Cardiac muscle cell (in vitro differentiated cells and primary cell): ENCODE data around the gene PLB1. TPM values are rescaled to one million over a fixed set of nuclear protein-coding genes. Genes with fewer than 3 reads are reported as not detected.

Source experiments
- DNase-seq, 2 donors: peaks; one replicate each; pipeline versions ENCODE4 v3.0.0 to v3.0.0-alpha.2; 2010 to 2017; ENCODE audit warnings: low read depth in 1 of 2, low spot score in 1 of 2
- H3K27ac ChIP-seq: fragments of 200-600 bp; sonication (generic); 2 replicates; pipeline ENCODE4 v1.5.1; 2016
- H3K27me3 ChIP-seq: fragments of 200-600 bp; sonication (generic); 2 replicates; pipeline ENCODE4 v1.6.0; 2016; ENCODE audit warnings: control low read depth
- H3K36me3 ChIP-seq: fragments of 200-600 bp; sonication (generic); 2 replicates; pipeline ENCODE4 v1.5.1; 2016; ENCODE audit warnings: control low read depth
- H3K4me1 ChIP-seq: fragments of 200-600 bp; sonication (generic); 2 replicates; pipeline ENCODE4 v1.8.1; 2017; ENCODE audit warnings: low read depth, mild to moderate bottlenecking, mixed run types
- H3K4me3 ChIP-seq: fragments of 200-600 bp; sonication (generic); 2 replicates; pipeline ENCODE4 v1.5.1; 2016; ENCODE audit warnings: mild to moderate bottlenecking
- H3K9me3 ChIP-seq: fragments of 200-600 bp; sonication (generic); 2 replicates; pipeline ENCODE4 v1.5.1; 2017; ENCODE audit warnings: low read depth, mild to moderate bottlenecking, control low read depth
- CTCF ChIP-seq: IDR thresholded peaks from 2 replicates; pipeline ENCODE4 v1.5.1; 2012; ENCODE audit warnings: low read depth, mild to moderate bottlenecking, low read length
- polyA plus RNA-seq: library from polyadenylated mRNA; unstranded; fragments of >200 nt; fragmentation: Nextera tagmentation; extraction: Ambion mirVana; gene quantifications from 2 replicates; pipeline ENCODE4 v1.2.1, GENCODE V29; 2016
- total RNA-seq: library from RNA; depleted of rRNA; stranded (reverse); fragments of >200 nt; gene quantifications from 2 replicates; pipeline ENCODE4 v1.2.3, GENCODE V29; 2016

PLB1 gene
- total and polyA plus RNA-seq, 2 experiments from 2014 or later, result 1.1 to 1.2 TPM

- no peak for DNase-seq
- no peak overlapping the region for H3K27ac ChIP-seq
These were observed 124.5 kb downstream of the PLB1 start for GRCh38 chr2:28620291-28620793.

GRCh38 chr2:28620801-28621171 is 124.9 kb downstream of the PLB1 start:
- TF ChIP-seq CTCF, result no peak

More at GRCh38 chr2:28620291-28620793, 124.5 kb downstream of the PLB1 start:
- peaks cover 27% of the 10 kb centered on the region for H3K4me1 ChIP-seq
- H3K4me3 ChIP-seq, result no peak overlapping the region
- TF ChIP-seq CTCF, result no peak
- H3K36me3 ChIP-seq, result no peaks in the 10 kb centered on the region
- no peaks in the 10 kb centered on the region for H3K9me3 ChIP-seq
- no peaks in the 10 kb centered on the region for H3K27me3 ChIP-seq

GRCh38 chr2:28621172-28622100 is 125.6 kb downstream of the PLB1 start:
- peaks cover 35% of the 10 kb centered on the region for H3K4me1 ChIP-seq
- no peak overlapping the region for H3K4me3 ChIP-seq
- peak; percentile 49 for TF ChIP-seq CTCF
- H3K36me3 ChIP-seq, result no peaks in the 10 kb centered on the region
- H3K27ac ChIP-seq, result peak overlapping the region; percentile 52
- H3K27me3 ChIP-seq, result no peaks in the 10 kb centered on the region
- H3K9me3 ChIP-seq, result no peaks in the 10 kb centered on the region
- DNase-seq, result peak; percentile 52 to 97

More at GRCh38 chr2:28620801-28621171, 124.9 kb downstream of the PLB1 start:
- peaks cover 32% of the 10 kb centered on the region for H3K4me1 ChIP-seq
- H3K36me3 ChIP-seq, result no peaks in the 10 kb centered on the region
- no peak overlapping the region for H3K4me3 ChIP-seq
- no peaks in the 10 kb centered on the region for H3K27me3 ChIP-seq
- DNase-seq, result no peak
- no peak overlapping the region for H3K27ac ChIP-seq
- H3K9me3 ChIP-seq, result no peaks in the 10 kb centered on the region

GRCh38 chr2:28622101-28622499 is 126.2 kb downstream of the PLB1 start:
- peak overlapping the region; percentile 52 for H3K27ac ChIP-seq

More at GRCh38 chr2:28622101-28622499, 126.2 kb downstream of the PLB1 start:
- no peaks in the 10 kb centered on the region for H3K27me3 ChIP-seq
- H3K4me1 ChIP-seq, result peaks cover 37% of the 10 kb centered on the region
- DNase-seq, result peak in 1 of 2 donors; percentile 18
- no peaks in the 10 kb centered on the region for H3K36me3 ChIP-seq
- no peak overlapping the region for H3K4me3 ChIP-seq
- H3K9me3 ChIP-seq, result no peaks in the 10 kb centered on the region
- TF ChIP-seq CTCF, result no peak
